ENCODE measurements around the gene RASA4. TPM values are rescaled to one million over a fixed set of nuclear protein-coding genes. Genes with fewer than 3 reads are reported as not detected.
A peak's percentile ranks its signal among the peaks of the same experiment; 100 is the strongest.
"Not testable (repeated sequence)": the region's sequence is repeated elsewhere in the genome, so short reads cannot be mapped to it uniquely, and the experiment has no call there.

Gene RASA4
- total RNA-seq, 1 donor from 2014 or later: 52.8 TPM

DNA sequence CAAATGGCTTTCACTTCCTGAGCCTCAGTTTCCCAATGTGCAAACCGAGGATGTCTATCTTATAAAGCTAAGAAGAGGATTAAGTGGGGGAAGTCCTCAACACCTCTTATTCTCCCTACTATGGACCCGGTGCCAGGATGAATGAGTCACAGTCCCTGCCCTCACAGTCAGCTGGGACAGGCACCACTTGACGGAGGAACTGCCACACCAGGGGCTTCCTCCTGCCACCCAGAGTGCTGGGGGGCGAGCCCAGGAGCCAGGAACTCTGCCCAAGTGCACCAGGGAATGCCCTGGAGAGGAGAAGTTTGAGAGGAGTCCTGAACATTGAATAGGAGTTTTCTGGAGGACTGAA lies 2.2 kb downstream of the RASA4 start:
- H3K36me3 Mint-ChIP-seq (ENCODE audit: low read depth); H3K27ac Mint-ChIP-seq; H3K4me1 Mint-ChIP-seq; intact Hi-C loops (cut with micrococcal nuclease); DNase-seq; H3K27me3 Mint-ChIP-seq; H3K9me3 Mint-ChIP-seq; H3K4me3 Mint-ChIP-seq: not testable (repeated sequence)

DNA sequence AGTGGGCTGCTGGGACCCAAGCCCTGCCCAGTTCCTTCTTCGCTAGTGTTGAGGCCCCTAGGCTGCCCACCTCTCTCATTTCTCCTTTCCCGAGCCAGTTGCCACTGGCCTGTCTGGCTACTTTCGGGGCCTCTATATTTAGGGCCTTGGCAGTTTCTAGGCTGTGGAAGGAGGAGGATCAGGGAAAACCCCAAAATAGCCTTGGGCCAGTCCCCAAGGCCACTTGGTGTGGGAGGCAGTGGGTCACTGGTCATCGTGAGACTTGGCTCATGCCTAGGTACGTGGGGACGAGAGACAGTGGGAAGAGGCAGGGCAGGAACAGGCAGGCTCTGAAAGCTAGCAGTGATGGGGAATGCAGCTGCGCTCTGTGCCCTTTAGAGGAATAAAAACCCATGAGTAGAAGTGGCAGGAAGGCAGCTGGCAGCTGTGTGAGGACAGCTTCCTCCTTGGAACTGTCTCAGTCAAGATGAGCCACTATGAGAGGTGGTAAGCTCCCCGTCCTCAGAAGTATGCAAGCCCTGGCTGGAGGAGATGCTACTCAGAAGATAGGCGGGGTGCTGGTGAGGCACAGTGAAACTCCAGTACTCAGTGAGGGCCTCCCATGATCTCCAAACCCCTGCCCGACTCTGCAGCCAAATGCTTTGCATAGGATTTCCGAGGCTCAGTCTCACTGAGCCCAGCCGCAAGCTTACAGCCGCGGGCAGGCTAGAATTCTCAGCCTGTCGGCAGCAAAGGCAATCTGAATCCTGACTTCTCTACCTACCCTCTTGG lies 2.8 kb downstream of the RASA4 start:
- intact Hi-C loops (cut with micrococcal nuclease); H3K9me3 Mint-ChIP-seq; H3K27me3 Mint-ChIP-seq; H3K36me3 Mint-ChIP-seq (ENCODE audit: low read depth); H3K4me1 Mint-ChIP-seq; H3K4me3 Mint-ChIP-seq; H3K27ac Mint-ChIP-seq: not testable (repeated sequence)
- peak; percentile 55 for DNase-seq

DNA sequence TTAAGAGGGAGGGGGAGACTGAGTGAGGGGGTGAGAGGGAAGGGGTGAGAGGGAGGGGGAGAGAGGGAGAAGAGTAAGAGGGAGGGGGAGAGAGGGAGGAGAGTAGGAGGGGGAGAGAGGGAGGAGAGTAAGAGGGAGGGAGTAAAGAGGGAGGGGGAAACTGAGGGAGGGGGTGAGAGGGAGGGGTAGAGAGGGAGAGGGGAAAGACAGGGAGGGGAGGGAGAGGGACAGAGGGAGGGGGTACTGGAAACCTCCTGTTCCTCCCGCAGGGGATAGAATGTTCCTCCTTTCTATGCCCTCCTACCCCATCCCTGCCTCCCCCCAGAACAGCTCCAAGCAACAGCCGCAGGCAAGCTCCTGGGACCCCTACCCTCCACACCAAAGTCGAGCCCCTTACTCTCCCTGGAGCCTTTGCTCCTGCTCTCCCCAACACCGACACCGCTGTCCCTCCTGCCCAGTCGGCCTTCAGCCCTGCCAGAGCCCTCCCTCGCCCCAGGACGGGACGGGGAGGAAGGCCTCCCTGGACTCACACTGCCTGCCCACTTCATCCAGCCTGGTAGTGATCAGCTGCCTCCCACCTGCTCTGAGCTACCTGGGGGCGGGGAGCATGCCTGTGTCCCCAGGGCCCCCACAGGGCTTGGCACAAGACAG lies 4.8 kb downstream of the RASA4 start:
- H3K4me3 Mint-ChIP-seq: peak overlapping the region; percentile 34
- H3K27me3 Mint-ChIP-seq; H3K27ac Mint-ChIP-seq; H3K9me3 Mint-ChIP-seq; H3K4me1 Mint-ChIP-seq; H3K36me3 Mint-ChIP-seq (ENCODE audit: low read depth); intact Hi-C loops (cut with micrococcal nuclease); DNase-seq: not testable (repeated sequence)

DNA sequence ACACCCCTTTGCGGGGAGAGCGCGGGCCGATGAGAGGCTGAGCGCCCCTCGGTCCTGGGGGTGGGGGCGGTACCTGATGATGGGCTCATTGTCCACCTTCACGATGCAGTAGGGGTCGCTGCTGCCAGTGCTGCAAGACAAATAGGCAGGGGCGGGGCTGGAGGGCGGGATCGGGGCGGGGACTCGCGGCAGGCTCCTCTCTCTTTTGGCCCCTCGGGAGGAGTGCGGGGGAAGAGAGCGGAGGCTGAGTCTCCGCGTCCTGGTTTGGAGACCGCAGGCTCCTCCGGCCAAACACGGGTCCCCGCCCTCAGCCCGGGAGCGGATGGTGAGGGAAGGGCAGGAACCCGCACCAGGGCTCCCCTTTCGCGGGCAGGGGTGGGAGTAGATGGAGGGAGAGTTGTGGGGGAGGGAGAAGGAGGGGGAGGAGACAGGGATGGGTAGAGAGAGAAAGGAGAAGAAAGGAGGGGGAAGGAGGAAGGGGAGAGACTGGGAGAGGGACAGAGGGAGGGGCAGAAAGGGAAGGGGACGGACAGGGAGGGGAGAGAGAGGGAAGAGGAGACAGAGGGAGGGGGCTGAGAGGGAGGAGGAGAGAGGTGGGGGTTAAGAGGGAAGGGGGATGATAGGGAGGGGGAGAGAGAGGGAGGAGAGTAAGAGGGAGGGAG lies 5.4 kb downstream of the RASA4 start:
- DNase-seq; H3K36me3 Mint-ChIP-seq (ENCODE audit: low read depth): not testable (repeated sequence)

DNA sequence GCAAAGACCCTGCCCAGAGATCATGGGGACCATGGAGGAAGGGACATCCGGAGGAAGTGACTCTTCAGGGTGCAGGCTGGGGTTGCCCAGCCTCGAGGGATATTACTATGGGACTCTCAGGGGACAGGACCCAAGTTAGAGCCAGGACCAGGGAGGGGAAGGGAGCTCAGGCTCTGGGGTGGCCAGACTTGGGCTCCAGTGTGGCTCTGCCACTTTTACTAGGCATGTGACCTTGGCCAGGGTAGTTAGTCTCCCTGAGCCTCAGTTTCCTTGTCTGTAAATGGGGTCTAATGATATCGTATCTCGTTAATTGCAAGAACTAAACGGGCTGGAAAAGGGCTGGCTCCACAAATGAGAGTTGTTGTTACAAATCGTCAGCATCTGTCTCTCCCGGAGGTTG lies 6.1 kb downstream of the RASA4 start:
- intact Hi-C loops (cut with micrococcal nuclease); H3K9me3 Mint-ChIP-seq; H3K27ac Mint-ChIP-seq: not testable (repeated sequence)

More for the DNA sequence above, 5.4 kb downstream of the RASA4 start:
- H3K4me1 Mint-ChIP-seq; H3K4me3 Mint-ChIP-seq; H3K27me3 Mint-ChIP-seq; H3K9me3 Mint-ChIP-seq; intact Hi-C loops (cut with micrococcal nuclease); H3K27ac Mint-ChIP-seq: not testable (repeated sequence)

DNA sequence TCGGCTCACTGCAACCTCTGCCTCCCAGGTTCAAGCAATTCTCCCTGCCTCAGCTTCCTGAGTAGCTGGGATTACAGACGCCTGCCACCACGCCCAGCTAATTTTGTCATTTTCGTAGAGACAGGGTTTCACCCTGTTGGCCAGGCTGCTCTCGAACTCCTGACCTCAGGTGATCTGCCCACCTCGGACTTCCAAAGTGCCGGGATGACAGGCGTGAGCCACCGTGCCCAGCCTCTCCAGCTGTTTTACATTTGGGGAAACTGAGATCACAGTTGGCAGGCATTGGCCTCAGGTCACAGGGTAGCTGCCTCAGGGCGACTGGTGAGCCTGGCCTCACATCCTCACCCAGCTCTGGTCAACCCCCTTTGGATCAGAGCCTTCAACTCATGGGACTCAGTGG lies 6.8 kb downstream of the RASA4 start:
- H3K9me3 Mint-ChIP-seq; intact Hi-C loops (cut with micrococcal nuclease); H3K4me1 Mint-ChIP-seq; H3K27ac Mint-ChIP-seq; H3K4me3 Mint-ChIP-seq; H3K36me3 Mint-ChIP-seq (ENCODE audit: low read depth); DNase-seq; H3K27me3 Mint-ChIP-seq: not testable (repeated sequence)

More for the DNA sequence above, 6.1 kb downstream of the RASA4 start:
- peak; percentile 57 for DNase-seq
- not testable (repeated sequence) for H3K4me1 Mint-ChIP-seq; H3K36me3 Mint-ChIP-seq (ENCODE audit: low read depth); H3K4me3 Mint-ChIP-seq; H3K27me3 Mint-ChIP-seq

DNA sequence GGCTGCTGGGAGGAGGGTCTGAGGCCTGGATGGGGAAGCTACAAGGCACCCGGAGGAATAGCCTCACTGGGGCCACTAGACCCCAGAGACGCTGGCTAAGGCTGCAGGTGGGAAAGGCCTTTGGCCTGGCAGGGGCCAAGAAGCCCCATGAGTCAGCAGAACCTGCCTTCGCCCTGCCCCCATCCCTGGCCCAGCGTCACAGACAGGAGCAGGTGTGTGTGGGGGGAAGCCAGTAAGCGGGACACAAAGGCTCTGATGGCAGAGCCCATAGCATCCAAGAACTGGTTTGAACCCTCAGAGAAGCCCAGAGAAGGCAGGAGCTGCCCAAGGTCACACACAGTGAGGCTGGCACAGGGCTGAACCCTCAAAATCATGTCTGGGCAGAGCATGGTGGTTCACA lies 9.7 kb downstream of the RASA4 start:
- H3K9me3 Mint-ChIP-seq; H3K36me3 Mint-ChIP-seq (ENCODE audit: low read depth); H3K4me3 Mint-ChIP-seq; H3K4me1 Mint-ChIP-seq; intact Hi-C loops (cut with micrococcal nuclease); DNase-seq; H3K27ac Mint-ChIP-seq; H3K27me3 Mint-ChIP-seq: not testable (repeated sequence)

DNA sequence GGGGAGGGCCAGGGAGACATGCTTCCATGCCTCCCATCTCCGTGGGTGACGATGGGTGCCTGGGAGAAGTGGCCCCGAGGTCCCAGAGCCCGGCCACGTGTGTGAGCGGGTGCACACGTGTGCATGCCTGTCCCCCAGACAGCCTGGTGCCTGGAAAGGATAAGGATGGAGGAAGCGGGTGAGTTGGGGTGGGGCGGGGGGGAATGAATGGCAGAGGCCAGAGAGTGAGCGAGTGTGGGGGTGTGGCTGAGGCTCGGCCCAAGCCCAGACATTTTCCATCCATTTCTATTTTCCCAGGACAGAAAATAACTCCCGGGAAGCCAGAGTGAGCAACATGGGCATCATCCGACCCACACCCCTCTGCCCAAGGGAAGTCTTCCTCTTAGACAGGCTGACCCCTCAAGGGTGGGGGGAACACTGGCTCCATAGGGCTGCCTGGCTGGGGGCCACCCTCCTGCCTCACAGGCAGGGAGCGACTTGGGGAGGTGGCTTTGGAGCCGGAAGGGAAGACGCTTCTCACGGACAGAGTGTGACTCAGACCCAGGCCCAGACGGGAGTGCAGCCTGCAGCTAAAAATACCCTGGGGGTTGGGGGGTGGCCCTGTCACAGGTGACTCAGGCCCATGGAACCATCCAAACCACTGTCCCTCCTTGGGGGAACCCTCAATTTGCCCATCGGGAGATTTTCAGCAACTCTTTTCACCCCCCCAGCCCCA lies 12.0 kb downstream of the RASA4 start:
- H3K27ac Mint-ChIP-seq: not testable (repeated sequence)

DNA sequence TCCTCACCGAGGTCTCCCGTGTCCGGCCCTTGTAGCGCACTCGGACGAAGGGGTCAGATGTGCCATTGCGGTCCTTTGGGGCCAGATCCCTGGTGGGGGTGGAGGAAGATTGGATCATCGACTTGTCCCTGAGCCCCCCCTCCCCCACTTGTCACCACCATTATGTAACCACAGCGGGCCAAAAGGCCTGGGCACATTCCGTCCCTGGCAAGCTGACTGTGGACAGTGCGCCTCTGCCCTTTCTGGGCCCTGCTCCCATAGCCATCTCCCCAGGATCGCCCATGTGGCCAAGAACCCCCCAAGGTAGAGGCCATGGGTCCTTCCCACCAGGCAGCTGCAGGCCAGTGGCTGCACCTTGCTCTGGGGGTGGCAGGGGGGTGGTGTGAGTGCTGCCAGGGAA lies 14.2 kb downstream of the RASA4 start:
- H3K9me3 Mint-ChIP-seq; H3K4me3 Mint-ChIP-seq; H3K36me3 Mint-ChIP-seq (ENCODE audit: low read depth); H3K4me1 Mint-ChIP-seq; intact Hi-C loops (cut with micrococcal nuclease); H3K27me3 Mint-ChIP-seq; DNase-seq; H3K27ac Mint-ChIP-seq: not testable (repeated sequence)

More for the DNA sequence above, 12.0 kb downstream of the RASA4 start:
- H3K36me3 Mint-ChIP-seq (ENCODE audit: low read depth); H3K9me3 Mint-ChIP-seq; H3K4me3 Mint-ChIP-seq; H3K27me3 Mint-ChIP-seq; intact Hi-C loops (cut with micrococcal nuclease); DNase-seq; H3K4me1 Mint-ChIP-seq: not testable (repeated sequence)

DNA sequence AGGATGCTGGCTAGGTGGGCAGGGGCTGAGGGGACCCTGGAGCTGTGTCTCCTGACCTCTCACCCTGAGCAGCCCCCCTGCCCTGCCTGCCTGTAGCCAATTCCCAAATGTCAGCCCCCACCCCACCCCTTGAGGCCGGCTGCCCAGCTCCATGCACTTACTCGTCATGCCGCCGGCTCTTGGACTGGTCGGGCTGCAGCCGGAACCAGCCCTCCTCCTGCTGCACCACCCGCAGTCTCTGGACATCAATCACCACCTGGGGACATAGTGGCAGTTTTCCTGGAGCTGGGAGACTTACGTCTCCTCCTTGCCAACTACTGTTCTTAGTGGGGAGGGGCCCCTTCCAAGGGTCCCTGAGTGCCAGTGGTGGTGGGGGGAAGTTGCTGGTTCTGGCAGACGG lies 16.9 kb downstream of the RASA4 start:
- H3K36me3 Mint-ChIP-seq (ENCODE audit: low read depth); H3K4me1 Mint-ChIP-seq; DNase-seq; H3K9me3 Mint-ChIP-seq; H3K27me3 Mint-ChIP-seq; intact Hi-C loops (cut with micrococcal nuclease); H3K27ac Mint-ChIP-seq; H3K4me3 Mint-ChIP-seq: not testable (repeated sequence)

DNA sequence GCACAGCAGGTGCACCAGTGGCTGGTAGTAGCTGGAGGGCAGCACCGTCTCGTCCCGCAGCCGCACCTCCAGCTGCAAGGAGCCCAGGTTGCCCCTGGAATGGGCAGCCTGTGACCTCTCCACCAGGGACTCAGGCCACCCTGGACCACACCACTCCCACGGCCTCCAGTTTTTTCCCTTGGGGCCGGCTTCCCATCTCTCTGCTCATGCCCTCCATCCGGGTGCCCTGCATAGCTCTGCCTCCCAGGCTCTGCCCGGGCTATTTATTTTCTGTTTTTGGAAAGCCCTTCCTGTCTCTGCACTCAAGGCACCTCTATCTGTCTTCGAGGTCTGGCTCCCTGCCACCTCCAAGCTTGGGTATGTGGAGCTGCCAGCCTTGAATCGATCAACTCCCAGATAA lies 20.5 kb downstream of the RASA4 start:
- H3K4me1 Mint-ChIP-seq; H3K9me3 Mint-ChIP-seq; H3K27ac Mint-ChIP-seq; intact Hi-C loops (cut with micrococcal nuclease); H3K36me3 Mint-ChIP-seq (ENCODE audit: low read depth); H3K4me3 Mint-ChIP-seq; H3K27me3 Mint-ChIP-seq: not testable (repeated sequence)
- peak; percentile 52 for DNase-seq

DNA sequence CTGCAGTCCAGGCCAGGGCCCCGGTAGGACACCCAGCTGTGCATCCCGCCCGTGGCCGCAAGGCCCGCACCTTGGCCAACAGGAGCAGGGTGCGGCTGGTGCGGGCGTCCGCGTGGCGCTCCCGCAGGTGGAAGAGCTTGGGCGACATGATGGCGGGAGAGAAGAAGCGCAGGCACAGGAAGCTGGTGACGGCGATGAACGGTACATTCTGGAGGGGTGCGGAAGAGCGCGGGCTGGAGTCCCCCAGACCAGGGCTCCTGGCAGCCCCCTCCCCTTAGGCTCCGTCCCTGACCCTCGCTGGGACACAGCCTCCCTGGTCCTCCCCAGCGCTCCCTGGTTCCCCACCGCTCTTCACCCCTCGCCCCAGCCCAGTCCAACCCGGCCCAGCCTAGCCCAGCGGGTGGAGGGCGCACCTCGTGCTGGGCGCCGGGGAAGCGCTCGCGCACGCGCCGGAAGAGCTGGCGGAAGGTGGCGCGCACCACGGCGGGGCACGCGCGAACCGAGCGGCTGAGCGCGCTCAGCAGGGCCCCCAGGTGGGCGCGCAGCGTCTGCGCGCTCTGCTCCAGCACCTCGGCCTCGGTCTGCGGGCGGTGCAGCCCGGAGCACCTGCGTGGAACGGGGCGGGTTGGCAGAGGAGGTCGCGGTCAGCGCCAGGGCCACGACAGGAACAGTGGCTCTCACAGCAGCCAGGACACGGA lies 22.8 kb downstream of the RASA4 start:
- H3K4me3 Mint-ChIP-seq; H3K27ac Mint-ChIP-seq; H3K36me3 Mint-ChIP-seq (ENCODE audit: low read depth); H3K27me3 Mint-ChIP-seq; H3K9me3 Mint-ChIP-seq; H3K4me1 Mint-ChIP-seq; DNase-seq; intact Hi-C loops (cut with micrococcal nuclease): not testable (repeated sequence)

DNA sequence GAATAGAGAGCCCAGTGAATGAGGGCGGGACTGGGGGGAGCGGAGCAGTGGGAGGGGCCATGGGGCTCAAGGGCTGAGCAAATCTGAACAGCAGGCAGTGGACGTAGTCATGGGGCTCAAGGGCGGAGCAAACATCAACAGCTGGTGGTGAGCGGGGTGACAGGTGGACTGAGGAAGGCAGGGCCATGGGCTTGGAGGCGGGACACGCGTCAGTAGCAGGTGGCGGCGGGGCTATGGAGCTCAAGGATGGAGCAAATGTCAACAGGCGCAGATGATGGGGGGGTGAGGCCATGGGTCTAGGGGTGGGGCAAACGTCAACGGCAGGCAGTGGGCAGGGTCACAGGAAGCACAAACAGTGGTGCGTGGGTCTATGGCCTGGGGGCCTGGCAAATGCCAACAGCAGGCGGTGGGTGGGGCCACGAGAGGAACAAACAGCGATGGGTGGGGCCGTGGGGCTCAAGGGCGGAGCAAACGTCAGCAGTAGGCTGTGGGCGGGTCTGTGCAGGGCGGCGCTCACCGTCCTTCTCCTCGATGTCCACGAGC lies 24.0 kb downstream of the RASA4 start:
- H3K36me3 Mint-ChIP-seq (ENCODE audit: low read depth); H3K4me1 Mint-ChIP-seq; intact Hi-C loops (cut with micrococcal nuclease); H3K9me3 Mint-ChIP-seq; H3K27me3 Mint-ChIP-seq; H3K4me3 Mint-ChIP-seq; H3K27ac Mint-ChIP-seq: not testable (repeated sequence)
- DNase-seq: peak; percentile 70

Data from activated CD4-positive, alpha-beta T cell treated with anti-CD3 and anti-CD28 coated beads, Interleukin-2, amount 10 ng/mL, durations not matched to agents 24 days and 14 days (primary cell).